Panc1 (cell line): ENCODE measurements around the gene AIG1. TPM values are rescaled to one million over a fixed set of nuclear protein-coding genes. Genes with fewer than 3 reads are reported as not detected.

Experiments used
- ATAC-seq: fragments of 200-7000 bp; cut with Tn5 transposase; 2 replicates; pipeline ENCODE4 v1.9.1; 2020; ENCODE audit warnings: mild to moderate bottlenecking, moderate library complexity
- BruUV-seq: library from RNA; stranded (reverse); fragments of 400-500 nt; replicated peaks from 2 replicates; lab custom pipeline; 2021; lab: Mats Ljungman, UMichigan
- CTCF ChIA-PET: fragments of 300-600 bp; sonication (Branson Sonifier 250); formaldehyde crosslinking; loops from one replicate; lab custom pipeline; 2022; ENCODE audit warnings: antibody characterized with exemption; lab: Charles Lee
- POLR2A ChIA-PET: fragments of 300-600 bp; sonication (Branson Sonifier 250); formaldehyde crosslinking; loops from one replicate; lab custom pipeline; 2022; ENCODE audit warnings: antibody characterized with exemption; lab: Charles Lee
- DNase-seq: peaks from one replicate; pipeline ENCODE4 v3.0.0-alpha.2; 2010; ENCODE audit warnings: low read depth, low spot score
- H3K27ac ChIP-seq: 2 replicates; pipeline ENCODE4 v1.5.1; 2011; ENCODE audit warnings: mild to moderate bottlenecking, low read length, inconsistent platforms
- H3K27me3 ChIP-seq: fragments of 200-500 bp; sonication (Bioruptor generic); 2 replicates; pipeline ENCODE4 v1.6.0; 2014; ENCODE audit warnings: low read length, inconsistent platforms; ENCODE audit not compliant: control insufficient read depth, insufficient read depth
- H3K36me3 ChIP-seq: fragments of 200-500 bp; sonication (Bioruptor generic); 2 replicates; pipeline ENCODE4 v1.5.1; 2014; ENCODE audit warnings: inconsistent platforms, mild to moderate bottlenecking, low read length, moderate library complexity; ENCODE audit not compliant: control insufficient read depth, insufficient read depth
- H3K4me1 ChIP-seq: 2 replicates; pipeline ENCODE4 v1.5.1; 2011; ENCODE audit warnings: inconsistent platforms, mild to moderate bottlenecking, low read length, moderate library complexity; ENCODE audit not compliant: control insufficient read depth, insufficient read depth
- H3K4me3 ChIP-seq, 2 experiments: 2 replicates each; pipeline ENCODE4 v1.5.1; 2011 to 2012; ENCODE audit warnings: low read depth in 2 of 2, low read length in 2 of 2, mild to moderate bottlenecking in 2 of 2, inconsistent platforms in 1 of 2, moderate library complexity in 1 of 2
- H3K9me3 ChIP-seq: fragments of 200-500 bp; sonication (Bioruptor generic); 2 replicates; pipeline ENCODE4 v1.5.1; 2014; ENCODE audit warnings: low read depth, mild to moderate bottlenecking, inconsistent platforms, low read length, moderate library complexity; ENCODE audit not compliant: control insufficient read depth, insufficient read depth
- POLR2AphosphoS5 ChIP-seq: IDR thresholded peaks from 2 replicates; pipeline ENCODE4 v1.6.1; 2012; ENCODE audit warnings: mild to moderate bottlenecking, low read depth, low read length, moderate library complexity
- REST ChIP-seq, 2 experiments: IDR thresholded peaks; 2 replicates each; pipeline ENCODE4 v1.6.1; 2011 to 2012; ENCODE audit warnings: low read depth in 2 of 2, control low read depth in 1 of 2, low read length in 1 of 2, mild to moderate bottlenecking in 1 of 2, moderate library complexity in 1 of 2; ENCODE audit not compliant: insufficient read depth in 1 of 2
- SIN3A ChIP-seq: IDR thresholded peaks from 2 replicates; pipeline ENCODE4 v1.6.1; 2012; ENCODE audit warnings: low read depth, mild to moderate bottlenecking, low read length, moderate library complexity, borderline replicate concordance; ENCODE audit not compliant: insufficient read depth
- TCF7L2 ChIP-seq: IDR thresholded peaks from 2 replicates; pipeline ENCODE4 v1.6.1; 2011; ENCODE audit warnings: mild to moderate bottlenecking, low read depth, low read length, inconsistent platforms
- in situ Hi-C: cut with HindIII; loops from 2 replicates; pipeline ENCODE4 v1.10.0; 2016; ENCODE audit warnings: low sequenced_read_pairs, low pct_unique_long_range_greater_than_20kb
- intact Hi-C: fragments of 100-400 bp; cut with micrococcal nuclease; formaldehyde crosslinking; loops from one replicate; pipeline ENCODE4 v1.10.0; 2022; ENCODE audit not compliant: unreplicated experiment
- total RNA-seq: library from RNA; stranded (reverse); gene quantifications from one replicate; pipeline ENCODE4 v1.2.1, GENCODE V29; 2021; ENCODE audit not compliant: unreplicated experiment
- TF ChIP-seq, protein P1 (sequence below): fragments of 450-650 bp; IDR thresholded peaks from 2 replicates; pipeline ENCODE4 v1.5.1; 2017; ENCODE audit warnings: mild to moderate bottlenecking

The AIG1 gene
- total RNA-seq, 1 experiment from 2014 or later = 23.9 TPM

- ATAC-seq (no peak), DNase-seq (no peak)
- Histone ChIP-seq H3K27me3 (no peaks in the 10 kb centered on the region), H3K4me3 (no peak overlapping the region), H3K36me3 (no peaks in the 10 kb centered on the region), H3K27ac (no peak overlapping the region), H3K9me3 (no peaks in the 10 kb centered on the region), H3K4me1 (no peaks in the 10 kb centered on the region)
- intact Hi-C loops (no loop called here), in situ Hi-C loops (no loop called here)
- no TSS peak for BruUV-seq
- ChIA-PET POLR2A (no interaction called here), CTCF (no interaction called here)
- TF ChIP-seq SIN3A = no peak
- TF ChIP-seq POLR2AphosphoS5 = no peak
- TF ChIP-seq, protein P1, sequence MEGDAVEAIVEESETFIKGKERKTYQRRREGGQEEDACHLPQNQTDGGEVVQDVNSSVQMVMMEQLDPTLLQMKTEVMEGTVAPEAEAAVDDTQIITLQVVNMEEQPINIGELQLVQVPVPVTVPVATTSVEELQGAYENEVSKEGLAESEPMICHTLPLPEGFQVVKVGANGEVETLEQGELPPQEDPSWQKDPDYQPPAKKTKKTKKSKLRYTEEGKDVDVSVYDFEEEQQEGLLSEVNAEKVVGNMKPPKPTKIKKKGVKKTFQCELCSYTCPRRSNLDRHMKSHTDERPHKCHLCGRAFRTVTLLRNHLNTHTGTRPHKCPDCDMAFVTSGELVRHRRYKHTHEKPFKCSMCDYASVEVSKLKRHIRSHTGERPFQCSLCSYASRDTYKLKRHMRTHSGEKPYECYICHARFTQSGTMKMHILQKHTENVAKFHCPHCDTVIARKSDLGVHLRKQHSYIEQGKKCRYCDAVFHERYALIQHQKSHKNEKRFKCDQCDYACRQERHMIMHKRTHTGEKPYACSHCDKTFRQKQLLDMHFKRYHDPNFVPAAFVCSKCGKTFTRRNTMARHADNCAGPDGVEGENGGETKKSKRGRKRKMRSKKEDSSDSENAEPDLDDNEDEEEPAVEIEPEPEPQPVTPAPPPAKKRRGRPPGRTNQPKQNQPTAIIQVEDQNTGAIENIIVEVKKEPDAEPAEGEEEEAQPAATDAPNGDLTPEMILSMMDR = no peak
- no peak for TF ChIP-seq TCF7L2
- no peak for TF ChIP-seq REST (IDR thresholded peaks at IDR 0.05; ENCODE audit: insufficient read depth in 1 of 2, low read depth in 2 of 2, low read length in 1 of 2)
Observed at GRCh38 chr6:143180826-143181225, 120.1 kb downstream of the AIG1 start.

GRCh38 chr6:143183666-143184065 is 123.0 kb downstream of the AIG1 start:
- no peaks in the 10 kb centered on the region for H3K27me3 ChIP-seq
- H3K4me1 ChIP-seq = no peaks in the 10 kb centered on the region
- in situ Hi-C loops (no loop called here), intact Hi-C loops (no loop called here)
- H3K4me3 ChIP-seq = no peak overlapping the region
- ATAC-seq (no peak), DNase-seq (no peak)
- no peaks in the 10 kb centered on the region for H3K36me3 ChIP-seq
- CTCF ChIA-PET = no interaction called here
- no TSS peak for BruUV-seq
- POLR2A ChIA-PET = no interaction called here
- no peaks in the 10 kb centered on the region for H3K9me3 ChIP-seq
- no peak overlapping the region for H3K27ac ChIP-seq
- TF ChIP-seq POLR2AphosphoS5 = no peak
- no peak for TF ChIP-seq SIN3A
- TF ChIP-seq REST (IDR thresholded peaks at IDR 0.05; ENCODE audit: insufficient read depth in 1 of 2, low read depth in 2 of 2, low read length in 1 of 2) = no peak
- TF ChIP-seq, protein P1 = no peak
- TF ChIP-seq TCF7L2 = no peak
